Left lung (tissue), 14 donors: Measurements from ENCODE around the gene IPO5. TPM values are rescaled to one million over a fixed set of nuclear protein-coding genes. Genes with fewer than 3 reads are reported as not detected.

Source experiments
- ATAC-seq: fragments of 200-7000 bp; cut with Tn5 transposase; one replicate; pipeline ENCODE4 v1.9.1; 2020; ENCODE audit warnings: moderate library complexity
- DNase-seq, 4 donors: peaks; one replicate each; pipeline ENCODE4 v3.0.0-alpha.2; 2013 to 2020
- H3K27ac ChIP-seq, 2 donors: fragments of 200-600 bp; sonication (generic) in 1 of 2; one replicate each; pipeline versions ENCODE4 v1.5.0 to v1.8.0; 2020 to 2021
- H3K27me3 ChIP-seq, 2 donors: fragments of 200-600 bp; sonication (generic) in 1 of 2; one replicate each; pipeline versions ENCODE4 v1.5.0 to v1.8.0; 2020 to 2021
- H3K36me3 ChIP-seq, 2 donors: fragments of 200-600 bp; sonication (generic) in 1 of 2; one replicate each; pipeline versions ENCODE4 v1.5.0 to v1.8.0; 2020 to 2021
- H3K4me1 ChIP-seq, 2 donors: fragments of 200-600 bp; one replicate each; pipeline ENCODE4 v1.8.0; 2021
- H3K4me3 ChIP-seq, 2 donors: fragments of 200-600 bp; sonication (generic) in 1 of 2; one replicate each; pipeline versions ENCODE4 v1.5.0 to v1.8.0; 2020 to 2021; ENCODE audit warnings: mild to moderate bottlenecking in 1 of 2
- H3K9me3 ChIP-seq, 2 donors: fragments of 200-600 bp; sonication (generic) in 1 of 2; one replicate each; pipeline versions ENCODE4 v1.5.0 to v1.8.0; 2020 to 2021
- CTCF ChIP-seq, 2 donors: fragments of 200-600 bp; sonication (generic) in 1 of 2; IDR thresholded peaks; one replicate each; pipeline versions ENCODE4 v1.5.0 to v1.8.0; 2021; ENCODE audit warnings: antibody characterized with exemption in 2 of 2
- intact Hi-C, 2 donors: fragments of 100-400 bp; cut with DNase I; formaldehyde crosslinking; loops; one replicate each; pipeline versions ENCODE4 v1.11.2 to v1.14.2; 2022
- long read RNA-seq, 12 donors: library from polyadenylated mRNA in 2 of 12; unstranded in 2 of 12; transcript quantifications; one replicate each; pipeline ENCODE4 v2.0.0 and lab custom pipeline, GENCODE V29; 2019 to 2026
- polyA plus RNA-seq, 6 donors: library from polyadenylated mRNA; unstranded; fragments of 120-200 nt; gene quantifications; one replicate each; pipeline ENCODE4 v1.2.1, GENCODE V29; 2013; ENCODE audit not compliant: insufficient read length in 6 of 6
- total RNA-seq, 2 donors: library from RNA; stranded (reverse); fragmentation: NEBNext Ultra II Directional; extraction: Animal tissue kit (Norgen Biotek cat#: 25700); gene quantifications; one replicate each; pipeline ENCODE4 v1.2.1, GENCODE V29; 2021
- donor health status: DM: no; HTN: yes; CAD: no.
- donor health status: DM: no; HTN: no; CAD: no.

Gene IPO5
- total RNA-seq (100 to 1,000 TPM in 1 of 2 donors, 10 to 100 TPM in 1; 74.5 to 105 TPM), polyA plus RNA-seq (100 to 1,000 TPM; 150 to 170 (median 159) TPM)
- long read RNA-seq, donor 1, transcript IPO5-222 (26 exons, 3,419 nt) = major isoform, 10 of 73 reads
- long read RNA-seq, donor 1, partial matches to known transcripts = 62 of 73 reads
- long read RNA-seq, donor 1, other reads (novel, unspliced or antisense) = 0 of 73 reads
- long read RNA-seq, donor 2, transcript IPO5-222 (26 exons, 3,419 nt) = major isoform, 13 of 72 reads
- long read RNA-seq, donor 2, partial matches to known transcripts = 59 of 72 reads
- long read RNA-seq, donor 2, other reads (novel, unspliced or antisense) = 0 of 72 reads
- long read RNA-seq, donor 3, transcript IPO5-222 (26 exons, 3,419 nt) = major isoform, 14 of 20 reads
- long read RNA-seq, donor 3, partial matches to known transcripts = 5 of 20 reads
- long read RNA-seq, donor 3, other reads (novel, unspliced or antisense) = 0 of 20 reads
- long read RNA-seq, donor 4, partial matches to known transcripts = 3 of 4 reads
- long read RNA-seq, donor 4, other reads (novel, unspliced or antisense) = 1 of 4 reads
- long read RNA-seq, donor 5, transcript IPO5-222 (26 exons, 3,419 nt) = major isoform, 13 of 46 reads
- long read RNA-seq, donor 5, partial matches to known transcripts = 32 of 46 reads
- long read RNA-seq, donor 5, other reads (novel, unspliced or antisense) = 0 of 46 reads
- long read RNA-seq, donor 6, transcript IPO5-222 (26 exons, 3,419 nt) = major isoform, 10 of 23 reads
- long read RNA-seq, donor 6, partial matches to known transcripts = 12 of 23 reads
- long read RNA-seq, donor 6, other reads (novel, unspliced or antisense) = 0 of 23 reads
- long read RNA-seq, donor 7, partial matches to known transcripts = 17 of 21 reads
- long read RNA-seq, donor 7, other reads (novel, unspliced or antisense) = 0 of 21 reads
- long read RNA-seq, donor 8, transcript IPO5-222 (26 exons, 3,419 nt) = major isoform, 9 of 36 reads
- long read RNA-seq, donor 8, partial matches to known transcripts = 25 of 36 reads
- long read RNA-seq, donor 8, other reads (novel, unspliced or antisense) = 0 of 36 reads
- long read RNA-seq, donor 9 = 0 reads
- long read RNA-seq, donor 10, partial matches to known transcripts = 1 of 1 reads
- long read RNA-seq, donor 10, other reads (novel, unspliced or antisense) = 0 of 1 reads
- long read RNA-seq, donor 11, transcript IPO5-222 (26 exons, 3,419 nt) = major isoform, 17 of 31 reads
- long read RNA-seq, donor 11, partial matches to known transcripts = 13 of 31 reads
- long read RNA-seq, donor 11, other reads (novel, unspliced or antisense) = 0 of 31 reads
- long read RNA-seq, donor 12, transcript IPO5-222 (26 exons, 3,419 nt) = major isoform, 9 of 29 reads
- long read RNA-seq, donor 12, partial matches to known transcripts = 20 of 29 reads
- long read RNA-seq, donor 12, other reads (novel, unspliced or antisense) = 0 of 29 reads

GRCh38 chr13:97953376-97953970 lies at the start of gene IPO5:
Gene IPO5 (plus strand): TSS chr13:97953675. CDS start chr13:97976697, 23,022 bp downstream.
- H3K27me3 ChIP-seq = no peaks in the 10 kb centered on the region
- no peaks in the 10 kb centered on the region for H3K36me3 ChIP-seq
- ATAC-seq (no peak), DNase-seq (no peak)
- H3K27ac ChIP-seq = no peak within 1 kb of the TSS
- no peak within 1 kb of the TSS for H3K4me3 ChIP-seq
- TF ChIP-seq CTCF (IDR thresholded peaks at IDR 0.05) = no peak
- intact Hi-C loops = no loop called here
- no peaks in the 10 kb centered on the region for H3K4me1 ChIP-seq
- H3K9me3 ChIP-seq = peaks cover 0 to 2% of the 10 kb centered on the region in 2 donors

- H3K4me3 ChIP-seq = no peak overlapping the region
- no peaks in the 10 kb centered on the region for H3K27me3 ChIP-seq
- intact Hi-C loops = no loop called here
- no peak for TF ChIP-seq CTCF (IDR thresholded peaks at IDR 0.05)
- H3K36me3 ChIP-seq = no peaks in the 10 kb centered on the region
- DNase-seq = no peak
- no peak for ATAC-seq
- H3K27ac ChIP-seq = no peak overlapping the region
- H3K9me3 ChIP-seq = no peaks in the 10 kb centered on the region
- H3K4me1 ChIP-seq = no peaks in the 10 kb centered on the region
Observed at GRCh38 chr13:97904059-97904458, 49.4 kb upstream of the IPO5 start.

GRCh38 chr13:97905517-97905916 lies 48.0 kb upstream of the IPO5 start:
- Histone ChIP-seq H3K4me1 (no peaks in the 10 kb centered on the region), H3K27me3 (no peaks in the 10 kb centered on the region), H3K27ac (no peak overlapping the region), H3K4me3 (no peak overlapping the region), H3K36me3 (no peaks in the 10 kb centered on the region), H3K9me3 (no peaks in the 10 kb centered on the region)
- no peak for TF ChIP-seq CTCF (IDR thresholded peaks at IDR 0.05)
- ATAC-seq = no peak
- no peak for DNase-seq
- intact Hi-C loops = no loop called here

- Histone ChIP-seq H3K4me3 (no peak overlapping the region), H3K27ac (no peak overlapping the region), H3K36me3 (no peaks in the 10 kb centered on the region), H3K4me1 (no peaks in the 10 kb centered on the region), H3K27me3 (no peaks in the 10 kb centered on the region), H3K9me3 (peaks cover 0 to 9% of the 10 kb centered on the region in 2 donors)
- ATAC-seq (no peak), DNase-seq (no peak)
- intact Hi-C loops = no loop called here
- TF ChIP-seq CTCF (IDR thresholded peaks at IDR 0.05) = no peak
Observed at GRCh38 chr13:97911311-97912138, 42.0 kb upstream of the IPO5 start.
